ENCODE data around the gene GPR37. TPM values are rescaled to one million over a fixed set of nuclear protein-coding genes. Genes with fewer than 3 reads are reported as not detected.

GPR37 gene
- total RNA-seq, 1 experiment from 2014 or later, result 1.6 TPM

- Histone ChIP-seq H3K79me2 (ENCODE audit: insufficient read depth, low read length) (0 out of 2 replicates have a peak, but pooled peaks cover 2% of the 10 kb centered on the region), H2BK20ac (ENCODE audit: low read depth, low read length, poor library complexity, severe bottlenecking) (no peak overlapping the region), H4K5ac (ENCODE audit: insufficient read length, low read depth, low read length) (no peak overlapping the region), H2AK5ac (ENCODE audit: insufficient read length, low read length) (no peak overlapping the region), H2BK120ac (ENCODE audit: low read depth, low read length, poor library complexity, severe bottlenecking) (no peak overlapping the region), H3K18ac (ENCODE audit: insufficient read length, low read depth, low read length) (no peak overlapping the region), H3K27ac (ENCODE audit: insufficient read length, low read depth, low read length) (no peak overlapping the region), H3K27me3 (ENCODE audit: insufficient read depth, low read length) (no peaks in the 10 kb centered on the region; the same call in 1 of the 2 replicates), H3K4me1 (ENCODE audit: insufficient read depth, low read length) (no peaks in the 10 kb centered on the region), H3K79me1 (ENCODE audit: insufficient read depth, low read depth, low read length, poor library complexity, severe bottlenecking) (no peaks in the 10 kb centered on the region), H3T11ph (ENCODE audit: low read length) (no peak overlapping the region), H3K23ac (ENCODE audit: insufficient read length, low read depth, low read length) (no peak overlapping the region), H2AFZ (ENCODE audit: low read length) (no peak overlapping the region), H4K20me1 (ENCODE audit: control insufficient read depth, insufficient read depth, insufficient read length) (no peaks in the 10 kb centered on the region), H2BK15ac (ENCODE audit: low read depth, low read length) (no peak overlapping the region), H2BK12ac (ENCODE audit: insufficient read length, low read depth, low read length) (no peak overlapping the region), H3K4ac (ENCODE audit: low read depth, low read length) (no peak overlapping the region), H3K4me2 (ENCODE audit: insufficient read depth, insufficient read length, low read length) (no peak overlapping the region), H3K14ac (ENCODE audit: insufficient read depth, low read length) (no peak overlapping the region), H3K23me2 (ENCODE audit: insufficient read length, low read depth, low read length, poor library complexity, severe bottlenecking) (no peaks in the 10 kb centered on the region), H2BK5ac (ENCODE audit: insufficient read length, low read length) (no peak overlapping the region), H4K8ac (replicated peaks; ENCODE audit: insufficient read length, low read depth, low read length) (no peak overlapping the region), H3K9ac (ENCODE audit: extremely low read depth, insufficient read length, low read length) (no peak overlapping the region), H4K91ac (ENCODE audit: insufficient read length, low read depth, low read length) (no peak overlapping the region), H3K9me3 (ENCODE audit: control insufficient read depth, low read depth, low read length) (no peaks in the 10 kb centered on the region), H3K56ac (ENCODE audit: insufficient read length, low read depth, low read length) (no peak overlapping the region)
- Mint-ChIP-seq H3K4me1 (peaks cover 10 to 17% of the 10 kb centered on the region in 2 experiments), H3K27ac (no peak overlapping the region), H3K4me3 (no peak overlapping the region), H3K36me3 (ENCODE audit: insufficient read depth in 1 of 3, low read depth in 3 of 3) (peaks cover 0 to 9% (median 0%) of the 10 kb centered on the region in 3 experiments; a peak in 1 of 7 replicates), H3K27me3 (ENCODE audit: low read depth) (peaks cover 12% of the 10 kb centered on the region), H3K9me3 (no peaks in the 10 kb centered on the region)
- no peak for TF ChIP-seq CTCF (conservative IDR thresholded peaks at IDR 0.05)
- no CpG with 5 or more reads among the region's 2 CpGs for WGBS (ENCODE audit: extremely low coverage, insufficient read length, low lambda C conversion rate)
- DNase-seq, result no peak
These were observed 7.3 kb downstream of the GPR37 start for GRCh38 chr7:124758327-124758726.

Measured in H9 (cell line).